Anterior cingulate cortex (tissue), 58 donors: Measurements from ENCODE around the gene RBBP4.
A peak's percentile ranks its signal among the peaks of the same experiment; 100 is the strongest.
"Not testable (repeated sequence)": the region's sequence is repeated elsewhere in the genome, so short reads cannot be mapped to it uniquely, and the experiment has no call there.

ENCODE experiments used
- DNase-seq, 58 donors: peaks; one replicate each; lab custom pipeline; 2025; lab: John Stamatoyannopoulos, UW

Gene RBBP4

GRCh38 chr1:32650752-32651460 is at the start of gene RBBP4:
RBBP4 (plus strand) TSS chr1:32651208; CDS start chr1:32651307, 99 bp downstream.
- peak; percentile 82 to 98 (median 96) for DNase-seq

- DNase-seq, result no peak
These were observed 45.1 kb upstream of the RBBP4 start for GRCh38 chr1:32605711-32606424.

GRCh38 chr1:32606565-32607371 is 44.2 kb upstream of the RBBP4 start:
- DNase-seq, result no peak

- no peak for DNase-seq
These were observed 41.8 kb upstream of the RBBP4 start for GRCh38 chr1:32609180-32609579.

GRCh38 chr1:32611859-32612188 is 39.2 kb upstream of the RBBP4 start:
- no peak for DNase-seq

GRCh38 chr1:32612189-32612881 is 38.7 kb upstream of the RBBP4 start:
- peak; percentile 32 to 95 (median 84) for DNase-seq

- no peak for DNase-seq
These were observed 37.5 kb upstream of the RBBP4 start for GRCh38 chr1:32613472-32613871.

- DNase-seq, result peak in 1 of 58 donors; percentile 2
These were observed 32.3 kb upstream of the RBBP4 start for GRCh38 chr1:32618673-32619221.

- no peak for DNase-seq
These were observed 31.1 kb upstream of the RBBP4 start for GRCh38 chr1:32619701-32620485.

- DNase-seq, result no peak
These were observed 28.8 kb upstream of the RBBP4 start for GRCh38 chr1:32622205-32622604.

- no peak for DNase-seq
These were observed 28.0 kb upstream of the RBBP4 start for GRCh38 chr1:32622806-32623681.

- DNase-seq, result no peak
These were observed 27.2 kb upstream of the RBBP4 start for GRCh38 chr1:32623775-32624174.

- DNase-seq, result no peak
These were observed 24.8 kb upstream of the RBBP4 start for GRCh38 chr1:32626176-32626575.

- no peak for DNase-seq
These were observed 23.3 kb upstream of the RBBP4 start for GRCh38 chr1:32627596-32628162.

- not testable (repeated sequence) for DNase-seq
These were observed 20.8 kb upstream of the RBBP4 start for GRCh38 chr1:32630173-32630572.

GRCh38 chr1:32632829-32633228 is 18.2 kb upstream of the RBBP4 start:
- no peak for DNase-seq

- DNase-seq, result no peak
These were observed 15.3 kb upstream of the RBBP4 start for GRCh38 chr1:32635508-32636277.
